Skeletal muscle satellite cell (primary cell): ENCODE data around the gene SAMD11.

Experiments used
- H3K27me3 ChIP-seq: 2 replicates; pipeline ENCODE4 v1.7.0; 2013; ENCODE audit warnings: low read length; ENCODE audit not compliant: control insufficient read depth, insufficient read depth
- H3K36me3 ChIP-seq: 2 replicates; pipeline ENCODE4 v1.7.0; 2013; ENCODE audit warnings: mild to moderate bottlenecking, control low read depth, low read length; ENCODE audit not compliant: insufficient read depth
- H3K4me1 ChIP-seq: 2 replicates; pipeline ENCODE4 v1.7.0; 2013; ENCODE audit warnings: low read length; ENCODE audit not compliant: control insufficient read depth, insufficient read depth
- H3K4me2 ChIP-seq: 2 replicates; pipeline ENCODE4 v1.7.0; 2013; ENCODE audit warnings: mild to moderate bottlenecking, low read length
- H3K4me3 ChIP-seq: 2 replicates; pipeline ENCODE4 v1.7.0; 2013; ENCODE audit warnings: low read length
- H3K9ac ChIP-seq: 2 replicates; pipeline ENCODE4 v1.7.0; 2013; ENCODE audit warnings: mild to moderate bottlenecking, low read depth, low read length, moderate library complexity
- H3K9me3 ChIP-seq: replicated peaks from 2 replicates; pipeline ENCODE4 v1.7.0; 2013; ENCODE audit warnings: mild to moderate bottlenecking, control low read depth, low read length

Gene SAMD11

DNA sequence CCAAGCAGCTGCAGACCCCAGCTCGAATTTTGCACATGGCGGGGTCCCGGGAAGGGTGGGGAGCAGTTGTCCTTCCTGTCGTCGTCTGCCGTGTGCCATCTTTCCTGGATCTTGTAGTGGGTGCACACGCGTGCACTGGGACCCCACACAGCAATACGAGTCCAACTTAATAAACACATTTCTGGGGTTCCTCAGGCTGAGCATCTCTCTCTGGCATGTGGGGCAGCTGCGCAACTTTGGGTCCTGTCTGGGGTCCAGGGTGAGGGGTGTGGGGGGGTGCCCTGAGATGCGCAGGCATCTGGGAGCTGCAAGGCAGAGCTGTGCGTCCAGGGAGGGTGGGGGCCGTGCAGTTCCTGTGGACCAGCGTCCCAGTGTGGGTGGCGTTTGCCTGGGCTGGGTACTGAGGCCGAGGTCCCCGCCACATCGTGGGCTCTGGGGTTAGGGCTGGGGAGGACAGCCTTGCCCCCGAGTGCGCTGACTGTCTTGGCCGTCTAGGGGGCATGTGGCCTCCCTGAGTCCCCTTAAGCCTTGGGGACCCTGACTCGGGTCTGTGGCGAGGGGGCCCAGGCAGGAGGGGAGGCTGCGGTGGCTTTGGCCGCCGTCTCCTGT is 41.9 kb downstream of the SAMD11 start:
- peak overlapping the region; percentile 92 for H3K4me3 ChIP-seq
- H3K36me3 ChIP-seq: peaks cover 22% of the 10 kb centered on the region

DNA sequence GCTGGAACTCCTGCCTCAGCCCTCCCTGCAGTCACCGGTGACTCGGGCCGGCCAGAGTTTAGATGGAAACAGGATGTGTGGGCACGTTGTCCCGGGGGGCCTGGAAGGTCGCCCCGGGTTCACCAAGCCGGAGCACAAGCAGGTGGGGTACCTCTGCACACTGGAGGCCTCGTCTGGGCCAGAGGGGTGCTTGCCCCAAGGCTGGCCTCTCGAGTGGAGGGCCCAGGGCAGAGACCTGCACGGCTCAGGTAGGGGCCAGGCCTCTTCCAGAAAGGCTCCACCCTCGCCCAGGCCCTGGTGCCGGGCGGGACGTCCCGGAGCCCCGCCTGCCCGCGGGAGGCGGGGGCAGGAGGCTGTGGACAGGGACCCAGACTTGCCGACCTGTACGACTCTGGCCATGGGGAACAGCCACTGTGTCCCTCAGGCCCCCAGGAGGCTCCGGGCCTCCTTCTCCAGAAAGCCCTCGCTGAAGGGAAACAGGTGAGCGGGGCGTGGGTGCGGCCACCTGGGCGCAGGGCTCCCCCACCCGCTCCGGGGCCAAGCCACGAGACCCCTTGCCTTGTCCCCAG is 42.5 kb downstream of the SAMD11 start, which contains the start of gene PLEKHN1:
Gene PLEKHN1 (plus strand): TSS at position 348 of the 569 bp plus-strand sequence. CDS start 50 bp downstream, at position 398.
- H3K27me3 ChIP-seq: peaks cover 7% of the 10 kb centered on the region
- no peaks in the 10 kb centered on the region for H3K9me3 ChIP-seq
- H3K4me2 ChIP-seq: peak within 1 kb of the TSS; percentile 100
- H3K9ac ChIP-seq: peak within 1 kb of the TSS; percentile 78
- peak within 1 kb of the TSS; percentile 92 for H3K4me3 ChIP-seq
- H3K36me3 ChIP-seq: peaks cover 22% of the 10 kb centered on the region
- peaks cover 23% of the 10 kb centered on the region for H3K4me1 ChIP-seq

More for the DNA sequence above, 41.9 kb downstream of the SAMD11 start:
- peaks cover 25% of the 10 kb centered on the region for H3K4me1 ChIP-seq
- peak overlapping the region; percentile 100 for H3K4me2 ChIP-seq
- peak overlapping the region; percentile 78 for H3K9ac ChIP-seq
- no peaks in the 10 kb centered on the region for H3K9me3 ChIP-seq
- H3K27me3 ChIP-seq: peaks cover 6% of the 10 kb centered on the region

DNA sequence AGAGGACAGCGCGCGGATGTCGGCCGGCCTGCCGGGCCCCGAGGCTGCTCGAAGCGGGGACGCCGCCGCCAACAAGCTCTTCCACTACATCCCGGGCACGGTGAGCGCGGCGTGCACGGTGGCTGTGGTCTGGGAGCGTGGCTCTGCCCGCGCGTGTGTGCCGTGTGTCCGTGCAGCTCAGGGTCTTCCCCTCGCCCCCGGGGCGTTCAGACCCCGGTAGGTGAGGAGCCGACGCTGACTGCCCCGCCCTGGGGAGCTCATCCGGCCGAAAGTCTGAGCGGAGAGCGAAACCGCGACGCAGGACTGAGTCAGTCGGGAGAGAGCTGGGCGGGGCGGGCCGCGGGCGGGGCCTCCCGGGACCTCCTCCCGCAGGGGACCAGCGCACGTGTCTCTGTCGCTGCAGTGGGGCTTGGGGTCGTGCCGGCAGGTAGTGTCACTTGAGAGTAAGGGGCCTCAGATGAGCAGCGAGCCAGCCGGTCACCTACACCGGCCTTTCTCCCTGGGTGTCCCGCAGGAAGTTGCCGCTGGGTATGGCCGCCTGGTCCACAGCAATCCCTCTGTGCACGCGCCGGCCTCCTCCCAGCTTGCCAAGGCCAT is 43.1 kb downstream of the SAMD11 start:
- Histone ChIP-seq H3K9me3 (no peaks in the 10 kb centered on the region), H3K9ac (peak overlapping the region; percentile 78), H3K4me3 (peak overlapping the region; percentile 92), H3K4me1 (peaks cover 18% of the 10 kb centered on the region), H3K27me3 (peaks cover 10% of the 10 kb centered on the region), H3K4me2 (peak overlapping the region; percentile 100), H3K36me3 (peaks cover 22% of the 10 kb centered on the region)

DNA sequence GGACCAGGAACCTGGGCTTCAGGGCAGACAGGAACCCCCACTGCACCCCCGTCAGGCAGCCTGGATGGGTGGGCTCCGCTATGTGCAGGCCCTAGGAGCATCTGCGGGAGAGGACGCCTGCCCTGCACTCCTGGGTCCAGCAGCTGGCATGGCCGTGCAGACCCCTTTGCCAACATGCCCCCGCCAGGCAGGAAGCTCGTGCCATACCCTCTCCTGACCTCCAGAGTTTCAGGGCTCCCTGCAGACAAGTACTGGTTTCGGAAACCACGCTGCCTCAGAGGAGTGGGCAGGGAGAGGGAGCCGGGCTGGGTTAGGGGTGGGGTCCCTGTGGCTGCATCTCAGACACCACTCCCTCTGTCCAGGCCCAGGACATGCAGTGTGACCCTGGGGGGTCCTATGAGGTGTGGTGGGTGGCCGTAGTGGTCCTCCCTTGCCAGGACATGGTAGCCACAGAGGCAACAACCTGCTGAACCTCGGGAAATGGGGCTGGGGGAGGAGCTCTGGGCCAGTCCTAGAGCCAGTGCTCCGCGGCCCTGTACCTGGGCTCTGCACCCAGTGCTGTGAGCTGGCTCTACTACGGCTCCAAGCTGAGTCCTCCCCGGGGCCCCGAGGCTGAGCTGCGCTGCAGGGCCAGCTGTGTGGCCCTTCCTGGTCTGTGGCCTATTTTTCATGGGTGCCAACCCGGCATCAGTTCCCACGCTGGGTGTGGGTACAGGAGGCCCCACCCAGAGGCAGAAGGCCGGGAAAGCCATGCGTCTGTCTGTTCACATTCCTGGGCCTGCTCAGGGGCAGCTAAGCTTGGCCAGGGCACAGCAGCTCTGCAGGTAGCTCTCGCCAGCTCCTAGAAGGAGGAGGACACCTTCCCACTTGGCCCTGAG is 44.0 kb downstream of the SAMD11 start:
- Histone ChIP-seq H3K4me3 (no peak overlapping the region), H3K4me2 (peak overlapping the region; percentile 100), H3K27me3 (peaks cover 16% of the 10 kb centered on the region), H3K9ac (no peak overlapping the region), H3K4me1 (peaks cover 17% of the 10 kb centered on the region), H3K9me3 (no peaks in the 10 kb centered on the region), H3K36me3 (peaks cover 15% of the 10 kb centered on the region)

DNA sequence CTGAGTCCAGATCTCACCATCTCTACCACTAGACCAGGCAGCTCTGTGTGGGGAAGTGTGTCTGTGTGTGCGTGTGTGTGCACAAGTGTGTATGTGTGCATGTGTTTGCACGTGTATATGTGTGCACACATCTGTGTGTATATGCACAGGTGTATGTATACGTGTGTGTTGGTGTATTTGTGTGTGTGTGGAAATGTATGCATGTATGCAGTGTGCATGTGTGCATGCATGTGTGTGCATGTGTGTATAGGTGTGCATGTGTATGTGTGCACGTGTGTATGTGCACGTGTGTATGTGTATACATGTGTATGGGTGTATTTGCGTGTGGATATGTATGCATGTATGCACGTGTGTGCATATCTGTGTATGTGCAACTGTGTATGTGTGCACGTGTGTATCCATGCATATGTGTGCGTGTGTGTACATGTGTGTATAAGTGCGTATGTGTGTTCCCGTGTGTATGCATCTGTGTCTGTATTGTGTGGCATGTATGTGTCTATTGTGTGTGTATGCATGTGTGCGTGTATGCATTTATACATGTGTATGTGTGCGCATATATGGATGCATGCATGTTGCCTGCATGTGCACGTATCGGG is 45.6 kb downstream of the SAMD11 start:
- peaks cover 20% of the 10 kb centered on the region for H3K27me3 ChIP-seq
- no peak overlapping the region for H3K4me2 ChIP-seq
- H3K4me3 ChIP-seq: no peak overlapping the region
- H3K36me3 ChIP-seq: no peaks in the 10 kb centered on the region
- H3K4me1 ChIP-seq: peaks cover 17% of the 10 kb centered on the region
- H3K9ac ChIP-seq: no peak overlapping the region
- H3K9me3 ChIP-seq: no peaks in the 10 kb centered on the region

DNA sequence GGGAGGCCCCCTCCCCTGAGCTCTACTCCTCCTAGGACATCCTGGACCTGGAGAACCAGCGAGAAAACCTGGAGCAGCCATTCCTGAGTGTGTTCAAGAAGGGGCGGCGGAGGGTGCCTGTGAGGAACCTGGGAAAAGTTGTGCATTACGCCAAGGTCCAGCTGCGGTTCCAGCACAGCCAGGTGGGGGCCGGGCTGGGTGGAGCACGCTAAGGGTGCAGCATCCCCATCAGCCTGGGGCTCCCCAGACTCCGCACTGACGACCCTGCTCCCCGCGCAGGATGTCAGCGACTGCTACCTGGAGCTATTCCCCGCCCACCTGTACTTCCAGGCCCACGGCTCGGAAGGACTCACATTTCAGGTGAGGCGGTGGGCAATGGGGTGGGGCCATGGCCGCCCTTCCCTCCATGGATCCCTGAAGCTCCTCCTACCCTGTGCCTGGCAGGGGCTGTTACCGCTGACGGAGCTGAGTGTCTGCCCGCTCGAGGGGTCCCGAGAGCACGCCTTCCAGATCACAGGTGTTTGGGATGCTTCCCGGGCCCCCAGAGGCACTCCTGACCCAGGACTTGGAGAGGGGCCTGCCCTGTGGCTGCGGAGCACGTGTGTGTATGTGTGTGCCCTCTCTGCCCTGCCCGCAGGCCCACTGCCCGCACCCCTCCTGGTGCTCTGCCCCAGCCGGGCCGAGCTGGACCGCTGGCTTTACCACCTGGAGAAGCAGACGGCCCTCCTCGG is 46.7 kb downstream of the SAMD11 start:
- Histone ChIP-seq H3K4me2 (no peak overlapping the region), H3K4me3 (no peak overlapping the region), H3K9ac (no peak overlapping the region), H3K9me3 (no peaks in the 10 kb centered on the region), H3K27me3 (peaks cover 21% of the 10 kb centered on the region), H3K36me3 (no peaks in the 10 kb centered on the region), H3K4me1 (peaks cover 17% of the 10 kb centered on the region)

DNA sequence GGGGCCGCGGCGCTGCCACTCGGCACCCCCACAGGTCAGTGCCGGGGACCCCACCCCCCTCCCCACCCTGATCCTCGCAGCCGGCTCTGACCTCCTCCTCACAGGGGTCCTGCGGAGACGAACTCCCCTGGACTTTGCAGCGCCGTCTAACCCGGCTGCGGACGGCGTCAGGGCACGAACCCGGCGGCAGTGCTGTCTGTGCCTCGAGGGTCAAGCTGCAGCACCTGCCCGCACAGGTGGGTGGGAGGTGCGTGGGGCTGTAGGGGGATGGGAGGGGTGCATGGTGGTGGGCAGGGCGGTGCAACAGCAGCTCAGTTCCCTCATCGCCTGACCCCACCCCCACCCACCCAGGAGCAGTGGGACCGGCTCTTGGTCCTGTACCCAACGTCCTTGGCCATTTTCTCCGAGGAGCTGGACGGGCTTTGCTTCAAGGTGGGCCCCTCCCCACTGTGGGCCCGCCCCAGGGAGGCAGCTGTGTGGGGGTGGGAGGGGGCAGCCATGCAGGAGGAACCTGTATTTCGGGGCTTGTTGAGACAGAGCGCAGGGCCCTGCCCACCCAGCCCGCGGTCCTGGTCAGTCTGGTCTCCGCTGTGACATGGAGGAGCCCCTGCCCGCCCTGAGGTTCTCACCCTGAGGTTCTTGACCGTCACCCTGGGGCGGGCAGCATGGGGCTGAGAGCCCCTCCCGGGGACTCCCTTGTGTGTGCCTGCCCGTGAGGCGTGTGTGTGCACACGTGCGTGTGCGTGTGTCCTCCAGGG is 47.4 kb downstream of the SAMD11 start:
- Histone ChIP-seq H3K9me3 (no peaks in the 10 kb centered on the region), H3K9ac (no peak overlapping the region), H3K4me3 (no peak overlapping the region), H3K36me3 (no peaks in the 10 kb centered on the region), H3K27me3 (peaks cover 26% of the 10 kb centered on the region), H3K4me1 (peaks cover 16% of the 10 kb centered on the region), H3K4me2 (no peak overlapping the region)

DNA sequence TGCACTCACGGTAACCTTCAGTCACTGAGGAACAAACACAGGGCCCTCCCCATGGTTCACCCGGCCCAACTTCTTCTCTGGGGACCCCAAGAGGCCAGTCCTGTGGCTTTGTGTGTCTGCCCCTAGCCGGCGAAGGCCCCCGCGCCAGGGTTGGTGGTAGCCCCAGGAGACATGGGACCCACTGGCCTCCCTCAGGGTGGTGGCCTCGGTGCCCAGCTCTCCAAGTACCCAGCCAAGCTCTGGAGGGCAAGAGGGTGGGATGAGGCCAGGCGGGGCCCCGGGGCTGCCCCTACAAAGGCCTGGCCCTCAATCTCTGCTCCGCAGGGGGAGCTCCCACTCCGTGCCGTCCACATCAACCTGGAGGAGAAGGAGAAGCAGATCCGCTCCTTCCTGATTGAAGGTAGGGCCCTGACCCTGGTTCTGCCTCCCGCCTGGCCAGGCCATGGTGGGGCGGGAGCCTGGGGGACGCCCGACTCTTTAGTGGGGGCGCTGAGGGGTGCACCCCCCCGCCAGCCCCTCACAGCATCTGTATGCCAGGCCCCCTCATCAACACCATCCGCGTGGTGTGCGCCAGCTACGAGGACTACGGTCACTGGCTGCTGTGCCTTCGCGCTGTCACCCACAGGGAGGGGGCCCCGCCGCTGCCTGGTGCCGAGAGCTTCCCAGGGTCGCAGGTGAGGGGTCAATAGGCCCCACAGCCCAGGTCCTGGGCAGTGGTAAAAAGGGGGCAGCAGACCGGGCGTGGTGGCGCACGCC is 48.2 kb downstream of the SAMD11 start:
- Histone ChIP-seq H3K27me3 (peaks cover 26% of the 10 kb centered on the region), H3K4me2 (no peak overlapping the region)

DNA sequence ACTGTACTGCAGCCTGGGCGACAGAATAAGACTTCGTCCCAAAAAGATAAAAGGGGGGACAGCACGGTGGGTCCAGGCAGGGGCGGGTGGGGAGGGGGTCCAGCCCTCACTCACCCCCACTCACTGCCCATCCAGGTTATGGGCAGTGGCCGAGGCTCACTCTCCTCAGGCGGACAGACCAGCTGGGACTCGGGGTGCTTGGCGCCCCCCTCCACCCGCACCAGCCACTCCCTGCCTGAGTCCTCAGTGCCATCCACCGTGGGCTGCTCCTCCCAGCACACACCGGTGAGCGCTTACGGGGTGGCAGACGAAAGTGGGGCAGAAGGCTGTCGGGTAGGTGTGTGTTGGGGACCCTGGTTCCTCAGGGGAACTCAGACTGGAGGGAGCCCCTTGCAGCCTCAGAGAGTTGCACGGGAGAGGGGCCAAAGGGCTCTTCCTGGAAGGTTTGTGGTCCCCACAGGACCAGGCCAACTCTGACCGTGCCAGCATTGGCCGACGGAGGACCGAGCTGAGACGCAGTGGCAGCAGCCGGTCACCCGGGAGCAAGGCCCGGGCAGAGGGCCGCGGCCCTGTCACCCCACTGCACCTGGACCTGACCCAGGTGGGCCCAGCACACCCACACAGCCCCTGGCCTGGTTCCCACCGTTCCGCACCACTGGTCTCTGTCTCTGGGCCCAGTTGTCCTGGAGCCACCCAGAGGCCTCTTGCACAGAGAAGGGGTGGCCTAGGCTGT is 49.2 kb downstream of the SAMD11 start:
- no peaks in the 10 kb centered on the region for H3K9me3 ChIP-seq
- peaks cover 7% of the 10 kb centered on the region for H3K4me1 ChIP-seq
- H3K4me3 ChIP-seq: no peak overlapping the region
- no peaks in the 10 kb centered on the region for H3K36me3 ChIP-seq
- peaks cover 26% of the 10 kb centered on the region for H3K27me3 ChIP-seq
- H3K9ac ChIP-seq: no peak overlapping the region
- no peak overlapping the region for H3K4me2 ChIP-seq

More for the DNA sequence above, 48.2 kb downstream of the SAMD11 start:
- H3K36me3 ChIP-seq: no peaks in the 10 kb centered on the region
- H3K4me3 ChIP-seq: no peak overlapping the region
- peaks cover 13% of the 10 kb centered on the region for H3K4me1 ChIP-seq
- no peak overlapping the region for H3K9ac ChIP-seq
- no peaks in the 10 kb centered on the region for H3K9me3 ChIP-seq
